ENCODE measurements around the gene ZDHHC14.

ZDHHC14 gene

GRCh38 chr6:157657754-157658153 is 276.8 kb downstream of the ZDHHC14 start:
- H3K4me3 ChIP-seq (ENCODE audit: low read depth, low read length): no peak overlapping the region
- TF ChIP-seq, protein P1, sequence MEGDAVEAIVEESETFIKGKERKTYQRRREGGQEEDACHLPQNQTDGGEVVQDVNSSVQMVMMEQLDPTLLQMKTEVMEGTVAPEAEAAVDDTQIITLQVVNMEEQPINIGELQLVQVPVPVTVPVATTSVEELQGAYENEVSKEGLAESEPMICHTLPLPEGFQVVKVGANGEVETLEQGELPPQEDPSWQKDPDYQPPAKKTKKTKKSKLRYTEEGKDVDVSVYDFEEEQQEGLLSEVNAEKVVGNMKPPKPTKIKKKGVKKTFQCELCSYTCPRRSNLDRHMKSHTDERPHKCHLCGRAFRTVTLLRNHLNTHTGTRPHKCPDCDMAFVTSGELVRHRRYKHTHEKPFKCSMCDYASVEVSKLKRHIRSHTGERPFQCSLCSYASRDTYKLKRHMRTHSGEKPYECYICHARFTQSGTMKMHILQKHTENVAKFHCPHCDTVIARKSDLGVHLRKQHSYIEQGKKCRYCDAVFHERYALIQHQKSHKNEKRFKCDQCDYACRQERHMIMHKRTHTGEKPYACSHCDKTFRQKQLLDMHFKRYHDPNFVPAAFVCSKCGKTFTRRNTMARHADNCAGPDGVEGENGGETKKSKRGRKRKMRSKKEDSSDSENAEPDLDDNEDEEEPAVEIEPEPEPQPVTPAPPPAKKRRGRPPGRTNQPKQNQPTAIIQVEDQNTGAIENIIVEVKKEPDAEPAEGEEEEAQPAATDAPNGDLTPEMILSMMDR (IDR thresholded peaks at IDR 0.05; ENCODE audit: insufficient read depth, low read depth, low read length, missing control alignments): no peak
- no peak for DNase-seq (ENCODE audit: low read depth)

DNA sequence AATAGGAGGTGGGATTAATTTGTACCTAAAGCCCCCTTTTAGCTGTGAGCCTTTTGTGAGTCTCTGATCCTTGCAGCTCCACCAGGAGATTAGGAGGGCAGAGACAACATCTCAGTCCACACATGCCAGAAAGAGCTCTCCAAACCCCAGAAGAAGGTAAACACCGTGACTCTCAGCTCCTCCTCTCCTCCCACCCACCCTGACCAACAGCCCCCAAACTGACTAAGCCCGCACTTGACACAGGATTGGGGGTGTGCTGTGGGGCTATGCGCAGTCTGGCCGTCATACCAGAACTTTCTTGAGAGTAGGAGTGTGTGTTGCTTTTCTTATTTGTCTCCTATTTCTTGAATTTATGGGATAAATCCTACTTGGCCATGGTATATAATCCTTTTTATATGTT is 277.3 kb downstream of the ZDHHC14 start:
- H3K4me3 ChIP-seq (ENCODE audit: low read depth, low read length): no peak overlapping the region
- no peak for DNase-seq (ENCODE audit: low read depth)
- TF ChIP-seq, protein P1 (IDR thresholded peaks at IDR 0.05; ENCODE audit: insufficient read depth, low read depth, low read length, missing control alignments): no peak

DNA sequence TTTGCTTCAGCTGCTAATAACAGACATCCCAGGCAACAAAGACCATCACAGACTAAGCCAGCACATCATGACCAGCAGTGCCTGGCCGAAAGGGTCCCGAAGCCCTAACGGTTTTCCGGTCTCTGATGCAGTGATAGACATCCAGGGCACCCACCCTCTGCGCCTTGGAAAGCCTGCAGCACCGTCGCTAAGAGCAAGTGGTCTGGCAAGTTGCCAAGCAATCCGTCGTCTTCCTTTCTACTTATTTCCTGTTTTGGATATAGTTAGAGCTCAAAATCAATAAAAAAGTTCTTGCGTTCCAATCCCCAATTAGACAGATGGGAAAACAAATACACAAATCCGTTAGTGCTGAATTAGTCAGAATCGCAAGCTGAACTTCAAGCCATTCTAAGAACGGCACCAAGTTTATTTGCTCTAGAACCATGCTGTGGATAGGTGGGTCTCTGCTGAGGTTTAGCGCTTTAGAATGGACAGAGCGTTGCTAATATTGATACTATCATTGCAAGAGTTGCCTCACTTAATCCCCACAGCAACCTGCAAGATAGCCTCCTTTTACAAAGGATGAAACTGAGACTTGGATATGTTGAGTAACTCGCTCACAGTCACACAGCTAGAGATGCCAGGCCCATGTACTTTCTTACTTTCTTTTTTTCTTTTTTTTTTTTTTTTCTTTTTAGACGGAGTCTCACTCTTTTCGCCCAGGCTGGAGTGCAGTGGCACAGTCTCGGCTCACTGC is 278.7 kb downstream of the ZDHHC14 start:
- no peak for DNase-seq (ENCODE audit: low read depth)
- TF ChIP-seq, protein P1 (IDR thresholded peaks at IDR 0.05; ENCODE audit: insufficient read depth, low read depth, low read length, missing control alignments): no peak
- H3K4me3 ChIP-seq (ENCODE audit: low read depth, low read length): no peak overlapping the region

- H3K4me3 ChIP-seq (ENCODE audit: low read depth, low read length): no peak overlapping the region
- TF ChIP-seq, protein P1 (IDR thresholded peaks at IDR 0.05; ENCODE audit: insufficient read depth, low read depth, low read length, missing control alignments): no peak
- DNase-seq (ENCODE audit: low read depth): no peak
These were observed 279.4 kb downstream of the ZDHHC14 start for GRCh38 chr6:157660414-157660813.

DNA sequence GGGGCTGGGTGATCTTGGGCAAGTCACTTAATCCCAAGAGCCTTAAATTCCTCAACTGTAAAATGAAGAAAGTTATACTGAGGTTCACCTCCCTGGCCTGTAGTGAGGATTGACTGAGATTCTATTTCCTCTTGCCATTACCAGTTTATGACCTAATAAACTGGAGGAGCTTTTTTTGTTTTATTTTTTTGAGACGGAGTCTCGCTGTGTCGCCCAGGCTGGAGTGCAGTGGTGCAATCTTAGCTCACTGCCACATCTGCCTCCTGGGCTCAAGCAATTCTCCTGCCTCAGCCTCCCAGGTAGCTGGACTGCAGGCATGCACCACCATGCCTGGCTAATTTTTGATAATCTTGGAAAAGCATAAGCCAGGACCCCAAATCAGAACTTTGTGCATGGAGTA is 280.7 kb downstream of the ZDHHC14 start:
- no peak for DNase-seq (ENCODE audit: low read depth)
- TF ChIP-seq, protein P1 (IDR thresholded peaks at IDR 0.05; ENCODE audit: insufficient read depth, low read depth, low read length, missing control alignments): no peak

DNA sequence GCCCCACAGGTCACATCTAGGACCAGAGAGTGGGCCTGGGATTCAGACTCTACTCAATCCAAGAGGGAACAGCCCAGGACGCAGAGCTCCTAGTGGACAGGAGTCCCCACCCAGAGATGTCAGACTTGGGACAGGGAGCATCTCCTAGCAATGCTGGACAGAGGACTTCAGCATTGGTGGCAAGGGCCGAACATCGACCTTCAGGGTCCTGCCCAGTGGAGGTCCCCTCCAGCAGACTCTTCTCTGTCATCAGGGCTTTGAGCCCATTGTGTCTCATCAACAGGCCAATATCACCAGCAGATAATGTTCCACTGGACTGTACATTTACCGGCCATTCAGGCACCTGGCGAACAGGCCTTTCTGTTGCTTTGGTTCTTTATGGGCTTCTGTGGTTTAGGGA is 282.3 kb downstream of the ZDHHC14 start:
- TF ChIP-seq, protein P1 (IDR thresholded peaks at IDR 0.05; ENCODE audit: insufficient read depth, low read depth, low read length, missing control alignments): no peak
- no peak for DNase-seq (ENCODE audit: low read depth)
- H3K4me3 ChIP-seq (ENCODE audit: low read depth, low read length): no peak overlapping the region

More for the DNA sequence above, 280.7 kb downstream of the ZDHHC14 start:
- H3K4me3 ChIP-seq (ENCODE audit: low read depth, low read length): no peak overlapping the region

- H3K4me3 ChIP-seq (ENCODE audit: low read depth, low read length): no peak overlapping the region
- no peak for DNase-seq (ENCODE audit: low read depth)
- TF ChIP-seq, protein P1 (IDR thresholded peaks at IDR 0.05; ENCODE audit: insufficient read depth, low read depth, low read length, missing control alignments): no peak
These were observed 284.2 kb downstream of the ZDHHC14 start for GRCh38 chr6:157665180-157665579.

All from GM12865 (cell line).